ENCODE data around the gene HSPA12A.

HSPA12A gene

GRCh38 chr10:116674901-116675423, 67.4 kb downstream of the HSPA12A start:
- peaks cover 18% of the 10 kb centered on the region for H3K36me3 Mint-ChIP-seq (ENCODE audit: low read depth)
- peaks cover 4% of the 10 kb centered on the region for H3K27me3 Mint-ChIP-seq (ENCODE audit: low read depth)
- H3K4me1 Mint-ChIP-seq: peaks cover 13% of the 10 kb centered on the region
- no peak overlapping the region for H3K27ac Mint-ChIP-seq
- H3K4me3 Mint-ChIP-seq: no peak overlapping the region
- H3K9me3 Mint-ChIP-seq: no peaks in the 10 kb centered on the region
- TF ChIP-seq, protein P1, sequence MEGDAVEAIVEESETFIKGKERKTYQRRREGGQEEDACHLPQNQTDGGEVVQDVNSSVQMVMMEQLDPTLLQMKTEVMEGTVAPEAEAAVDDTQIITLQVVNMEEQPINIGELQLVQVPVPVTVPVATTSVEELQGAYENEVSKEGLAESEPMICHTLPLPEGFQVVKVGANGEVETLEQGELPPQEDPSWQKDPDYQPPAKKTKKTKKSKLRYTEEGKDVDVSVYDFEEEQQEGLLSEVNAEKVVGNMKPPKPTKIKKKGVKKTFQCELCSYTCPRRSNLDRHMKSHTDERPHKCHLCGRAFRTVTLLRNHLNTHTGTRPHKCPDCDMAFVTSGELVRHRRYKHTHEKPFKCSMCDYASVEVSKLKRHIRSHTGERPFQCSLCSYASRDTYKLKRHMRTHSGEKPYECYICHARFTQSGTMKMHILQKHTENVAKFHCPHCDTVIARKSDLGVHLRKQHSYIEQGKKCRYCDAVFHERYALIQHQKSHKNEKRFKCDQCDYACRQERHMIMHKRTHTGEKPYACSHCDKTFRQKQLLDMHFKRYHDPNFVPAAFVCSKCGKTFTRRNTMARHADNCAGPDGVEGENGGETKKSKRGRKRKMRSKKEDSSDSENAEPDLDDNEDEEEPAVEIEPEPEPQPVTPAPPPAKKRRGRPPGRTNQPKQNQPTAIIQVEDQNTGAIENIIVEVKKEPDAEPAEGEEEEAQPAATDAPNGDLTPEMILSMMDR (IDR thresholded peaks at IDR 0.05; ENCODE audit: unreplicated experiment in 3 of 3): no peak

GRCh38 chr10:116673866-116674265, 68.5 kb downstream of the HSPA12A start:
- Mint-ChIP-seq H3K4me1 (peaks cover 20% of the 10 kb centered on the region), H3K36me3 (ENCODE audit: low read depth) (peaks cover 18% of the 10 kb centered on the region), H3K27me3 (ENCODE audit: low read depth) (peaks cover 12% of the 10 kb centered on the region), H3K4me3 (no peak overlapping the region), H3K9me3 (no peaks in the 10 kb centered on the region), H3K27ac (no peak overlapping the region)
- TF ChIP-seq, protein P1 (IDR thresholded peaks at IDR 0.05; ENCODE audit: unreplicated experiment in 3 of 3): no peak

DNA sequence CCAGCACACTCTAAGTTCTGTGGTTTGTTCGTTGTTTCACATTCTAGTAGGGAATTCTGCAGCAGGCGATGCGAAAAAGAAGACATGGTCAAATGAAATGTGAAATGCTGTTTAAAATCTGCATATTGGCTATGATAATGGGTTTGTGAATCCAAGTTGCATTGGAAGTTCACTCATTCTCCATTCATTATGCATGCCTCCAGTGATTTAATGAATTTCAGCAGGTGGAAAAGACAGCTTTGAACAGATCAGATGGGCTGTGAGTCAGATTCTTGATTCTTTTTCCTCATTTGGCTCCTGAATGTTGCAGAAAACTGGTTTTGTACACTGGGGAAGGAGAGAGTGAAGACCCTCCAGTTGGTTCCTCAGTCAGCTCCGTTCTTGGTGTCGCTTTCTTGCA, 69.5 kb downstream of the HSPA12A start:
- Mint-ChIP-seq H3K36me3 (ENCODE audit: low read depth) (peaks cover 25% of the 10 kb centered on the region), H3K9me3 (no peaks in the 10 kb centered on the region), H3K27ac (no peak overlapping the region), H3K4me1 (peaks cover 21% of the 10 kb centered on the region), H3K27me3 (ENCODE audit: low read depth) (peaks cover 14% of the 10 kb centered on the region), H3K4me3 (no peak overlapping the region)
- TF ChIP-seq, protein P1 (IDR thresholded peaks at IDR 0.05; ENCODE audit: unreplicated experiment in 3 of 3): no peak

DNA sequence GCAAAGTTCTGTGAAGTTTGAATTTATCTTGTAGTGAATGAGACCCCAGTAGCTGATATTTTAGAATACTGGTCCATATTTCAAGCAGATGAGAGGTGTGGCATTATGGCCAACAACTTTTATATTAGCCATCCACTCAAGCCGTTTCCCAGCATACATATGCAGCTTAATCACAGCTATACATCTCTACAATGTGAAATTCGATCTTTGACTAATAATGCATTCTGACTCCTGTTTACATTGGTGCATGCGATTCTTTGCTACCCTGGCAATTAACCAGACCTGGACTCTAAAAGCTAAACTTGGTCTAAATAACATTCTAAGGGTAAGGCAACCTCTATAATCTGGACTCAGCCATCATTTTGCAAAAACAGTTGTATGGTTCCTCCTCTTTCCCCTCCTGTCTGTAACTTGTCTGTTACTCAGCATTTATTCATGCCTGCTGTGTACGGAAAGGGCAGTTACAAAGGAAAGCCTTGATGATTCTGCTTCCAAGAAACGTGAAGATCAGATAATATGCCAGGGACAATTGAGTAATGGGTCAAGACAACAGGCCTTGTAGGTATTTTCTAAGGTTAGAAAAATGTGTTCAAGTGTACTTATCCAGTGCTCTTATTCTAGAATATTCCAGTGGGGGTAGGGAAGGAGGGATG, 71.0 kb downstream of the HSPA12A start:
- Mint-ChIP-seq H3K4me3 (peak overlapping the region; percentile 50 to 69 (median 60)), H3K27me3 (ENCODE audit: low read depth) (peaks cover 14% of the 10 kb centered on the region), H3K9me3 (peaks cover 3% of the 10 kb centered on the region), H3K27ac (peak overlapping the region in 1 of 3 experiments; percentile 9), H3K4me1 (peaks cover 24% of the 10 kb centered on the region), H3K36me3 (ENCODE audit: low read depth) (peaks cover 32% of the 10 kb centered on the region)
- TF ChIP-seq, protein P1 (IDR thresholded peaks at IDR 0.05; ENCODE audit: unreplicated experiment in 3 of 3): no peak

DNA sequence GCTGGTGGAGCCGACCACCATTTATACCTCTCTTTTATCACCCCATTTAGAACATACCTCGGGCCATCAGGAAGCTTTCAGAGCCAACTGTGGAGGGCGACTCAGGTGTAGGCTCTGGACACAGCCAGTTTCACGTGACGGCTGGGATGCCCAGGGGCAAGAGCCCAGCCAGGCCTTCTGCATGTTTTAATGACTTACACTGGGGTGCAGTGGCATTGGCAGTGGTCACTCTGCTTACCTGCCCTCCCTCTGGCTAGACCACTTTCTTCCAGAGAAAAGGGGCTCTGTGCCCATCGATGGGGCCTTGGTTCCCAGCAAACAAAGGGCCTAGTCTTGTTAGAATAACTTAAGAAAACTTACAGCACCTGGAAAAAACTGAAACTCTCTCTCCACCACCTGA, 71.7 kb downstream of the HSPA12A start:
- peaks cover 31% of the 10 kb centered on the region for H3K4me1 Mint-ChIP-seq
- H3K27ac Mint-ChIP-seq: peak overlapping the region in 1 of 3 experiments; percentile 32
- H3K27me3 Mint-ChIP-seq (ENCODE audit: low read depth): peaks cover 17% of the 10 kb centered on the region
- peaks cover 3% of the 10 kb centered on the region for H3K9me3 Mint-ChIP-seq
- H3K4me3 Mint-ChIP-seq: peak overlapping the region; percentile 70 to 78 (median 73)
- peaks cover 27% of the 10 kb centered on the region for H3K36me3 Mint-ChIP-seq (ENCODE audit: low read depth)
- TF ChIP-seq, protein P1 (IDR thresholded peaks at IDR 0.05; ENCODE audit: unreplicated experiment in 3 of 3): no peak

Measured in nephron (organoid).